ENCODE data around the gene MAPK4.

DNA sequence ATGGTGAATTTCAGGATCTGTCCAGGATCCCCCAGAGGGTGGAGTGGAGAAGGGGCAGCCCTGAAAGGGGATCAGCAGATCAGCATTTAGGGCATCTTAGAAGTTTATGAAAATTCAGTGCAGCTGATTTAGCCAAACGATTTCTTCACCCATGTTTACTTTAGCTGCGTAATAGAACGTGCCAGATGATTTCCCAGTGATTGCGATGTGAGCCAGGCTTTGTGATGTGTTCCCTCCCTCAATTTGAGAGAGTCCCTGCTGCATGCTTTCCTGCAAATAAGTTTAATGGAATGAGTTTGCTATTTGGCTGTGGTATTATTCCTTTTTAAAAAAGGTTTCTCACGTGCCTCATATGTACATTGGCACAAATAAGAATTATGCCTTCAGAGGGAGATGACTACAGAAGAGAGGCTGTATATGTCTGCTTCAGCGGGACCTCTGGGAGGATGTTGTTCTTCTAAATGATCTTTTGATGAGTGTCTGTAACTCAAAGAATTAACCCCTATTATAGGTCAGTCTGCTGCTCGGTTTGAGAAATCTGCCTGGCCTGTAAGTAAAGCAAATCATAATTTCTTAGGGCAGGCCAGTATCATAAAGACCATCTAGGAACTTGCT, 148.1 kb downstream of the MAPK4 start:
- no peak for TF ChIP-seq CTCF (IDR thresholded peaks at IDR 0.05)
- TF ChIP-seq POLR2A (IDR thresholded peaks at IDR 0.05): no peak

Measured in body of pancreas (tissue), 4 donors.